Epithelial cell of proximal tubule (primary cell): Measurements from ENCODE around the gene RNU4-1. TPM values are rescaled to one million over a fixed set of nuclear protein-coding genes. Genes with fewer than 3 reads are reported as not detected.

ENCODE experiments used
- DNase-seq: peaks from one replicate; pipeline ENCODE4 v3.0.0-alpha.2; 2011; ENCODE audit warnings: low read depth
- H3K4me3 ChIP-seq: 2 replicates; pipeline ENCODE4 v1.5.1; 2011; ENCODE audit warnings: low read depth, mild to moderate bottlenecking, low read length
- total RNA-seq: library from RNA; depleted of rRNA; stranded (reverse); fragments of >200 nt; gene quantifications from 2 replicates; pipeline ENCODE4 v1.2.3, GENCODE V29; 2015
- TF ChIP-seq, protein P1 (sequence below): conservative IDR thresholded peaks from 2 replicates; pipeline ENCODE4 v1.5.1; 2012; ENCODE audit warnings: low read depth, mild to moderate bottlenecking, low read length

The RNU4-1 gene
- total RNA-seq, 1 donor from 2014 or later = under 0.01 TPM

DNA sequence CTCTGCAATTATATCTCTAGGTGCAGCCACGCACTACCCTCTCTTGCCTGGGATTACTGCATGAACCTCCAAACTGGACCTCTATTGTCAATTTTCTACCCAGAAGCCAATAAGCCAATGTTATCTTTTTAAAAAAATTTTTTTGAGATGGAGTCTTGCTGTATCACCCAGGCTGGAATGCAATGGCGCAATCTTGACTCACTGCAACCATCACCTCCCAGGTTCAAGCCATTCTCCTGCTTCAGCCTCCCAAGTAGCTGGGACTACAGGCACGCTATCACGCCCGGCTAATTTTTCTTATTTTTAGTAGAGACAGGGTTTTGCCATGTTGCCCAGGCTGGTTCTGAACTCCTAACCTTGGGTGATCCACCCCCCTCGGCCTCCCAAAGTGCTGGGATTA is 16.3 kb downstream of the RNU4-1 start:
- DNase-seq = no peak
- H3K4me3 ChIP-seq = no peak overlapping the region
- TF ChIP-seq, protein P1, sequence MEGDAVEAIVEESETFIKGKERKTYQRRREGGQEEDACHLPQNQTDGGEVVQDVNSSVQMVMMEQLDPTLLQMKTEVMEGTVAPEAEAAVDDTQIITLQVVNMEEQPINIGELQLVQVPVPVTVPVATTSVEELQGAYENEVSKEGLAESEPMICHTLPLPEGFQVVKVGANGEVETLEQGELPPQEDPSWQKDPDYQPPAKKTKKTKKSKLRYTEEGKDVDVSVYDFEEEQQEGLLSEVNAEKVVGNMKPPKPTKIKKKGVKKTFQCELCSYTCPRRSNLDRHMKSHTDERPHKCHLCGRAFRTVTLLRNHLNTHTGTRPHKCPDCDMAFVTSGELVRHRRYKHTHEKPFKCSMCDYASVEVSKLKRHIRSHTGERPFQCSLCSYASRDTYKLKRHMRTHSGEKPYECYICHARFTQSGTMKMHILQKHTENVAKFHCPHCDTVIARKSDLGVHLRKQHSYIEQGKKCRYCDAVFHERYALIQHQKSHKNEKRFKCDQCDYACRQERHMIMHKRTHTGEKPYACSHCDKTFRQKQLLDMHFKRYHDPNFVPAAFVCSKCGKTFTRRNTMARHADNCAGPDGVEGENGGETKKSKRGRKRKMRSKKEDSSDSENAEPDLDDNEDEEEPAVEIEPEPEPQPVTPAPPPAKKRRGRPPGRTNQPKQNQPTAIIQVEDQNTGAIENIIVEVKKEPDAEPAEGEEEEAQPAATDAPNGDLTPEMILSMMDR = no peak

DNA sequence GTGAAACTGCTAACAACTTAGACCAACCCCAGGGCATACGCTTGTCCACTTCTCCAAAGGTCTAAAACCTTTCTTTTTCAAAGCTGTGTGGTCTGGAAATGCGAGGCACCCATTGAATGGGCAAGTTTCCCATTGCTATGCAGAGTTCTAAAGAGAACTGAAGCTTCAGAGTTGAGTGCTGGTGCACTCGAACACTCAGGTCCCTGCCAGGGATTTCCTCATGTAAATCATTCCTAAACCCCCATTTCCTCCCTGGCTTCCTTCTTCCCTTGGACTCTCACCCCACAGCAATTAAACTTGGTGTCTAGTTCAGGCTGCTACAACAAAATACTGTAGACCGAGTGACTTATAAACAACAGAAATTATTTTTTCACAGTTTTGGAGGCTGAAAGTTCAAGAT is 25.3 kb downstream of the RNU4-1 start:
- TF ChIP-seq, protein P1 = no peak
- H3K4me3 ChIP-seq = no peak overlapping the region

DNA sequence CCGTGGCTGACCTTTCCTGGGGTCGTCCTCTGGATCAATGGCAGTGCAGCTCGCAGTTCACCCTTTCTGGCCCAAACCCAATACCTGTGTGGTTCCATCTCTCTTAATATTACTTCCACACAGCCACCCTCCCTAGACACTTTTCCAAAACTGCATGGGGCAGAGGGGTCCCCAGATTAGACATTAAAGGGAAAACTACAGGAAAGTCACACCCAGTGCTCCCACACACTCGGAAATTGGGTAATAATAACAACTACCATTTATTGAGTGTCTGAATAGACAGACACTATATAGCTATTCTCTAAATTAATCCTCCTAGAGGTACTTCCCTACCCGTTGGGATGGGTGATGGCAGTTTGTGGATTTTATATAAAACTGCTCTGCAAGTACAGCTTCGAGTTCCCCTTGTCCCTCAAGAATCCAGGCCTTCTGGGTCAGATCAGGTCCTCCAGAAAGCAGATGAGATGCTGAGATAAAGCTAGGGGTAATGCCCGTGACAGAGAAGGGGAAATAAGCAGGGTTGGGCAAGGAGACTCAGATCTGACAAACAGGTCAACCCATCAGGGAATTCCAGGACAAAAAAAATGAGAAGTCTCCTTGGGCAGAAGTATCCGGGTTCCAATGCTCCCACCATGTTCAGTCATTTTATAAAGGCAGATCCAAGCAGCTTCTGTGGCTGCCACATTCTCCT is 26.7 kb downstream of the RNU4-1 start:
- no peak overlapping the region for H3K4me3 ChIP-seq
- TF ChIP-seq, protein P1 = no peak
- no peak for DNase-seq

More for the DNA sequence above, 25.3 kb downstream of the RNU4-1 start:
- DNase-seq = no peak

DNA sequence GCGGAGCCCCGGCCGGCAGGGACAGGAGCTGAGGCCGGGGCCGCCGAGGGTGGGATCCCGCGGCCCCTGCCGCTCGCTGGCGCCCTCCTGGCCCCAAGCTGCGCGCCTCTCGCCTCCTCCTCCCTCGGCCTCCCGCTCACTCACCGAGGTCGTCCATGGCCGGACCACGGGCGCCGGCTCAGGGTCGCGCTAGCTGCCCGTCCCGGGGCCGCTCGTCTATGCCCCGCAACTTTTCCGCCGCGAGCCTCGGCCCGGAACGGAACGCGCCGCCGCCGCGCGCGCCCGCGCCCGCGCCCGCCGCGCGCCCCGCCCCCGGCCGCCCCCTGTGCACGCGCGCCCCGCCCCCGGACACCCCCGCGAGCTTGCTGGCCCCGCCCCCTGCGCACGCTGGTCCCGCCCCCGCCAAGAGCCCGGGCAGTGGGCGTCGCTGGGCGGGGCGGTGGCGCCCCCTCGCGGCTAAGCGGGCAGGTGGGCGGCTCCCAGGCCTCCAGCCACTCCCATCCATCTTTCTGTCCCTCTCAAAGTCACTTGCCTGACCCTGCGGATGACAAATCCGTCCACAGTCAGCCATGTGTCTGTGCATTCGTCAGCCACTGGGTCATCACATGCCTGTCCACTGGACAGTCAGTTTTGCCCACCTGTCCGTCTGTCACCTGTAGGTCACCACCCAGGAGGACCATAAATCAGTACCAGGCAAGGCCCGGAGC is 27.4 kb downstream of the RNU4-1 start, which contains the start of gene PXN:
Gene PXN, minus strand, starts transcription at position 258 of the 707 bp plus-strand sequence. Its CDS starts 101 bp downstream, at position 157.
- TF ChIP-seq, protein P1 = peak; percentile 67
- peak within 1 kb of the TSS; percentile 82 for H3K4me3 ChIP-seq
- DNase-seq = no peak

DNA sequence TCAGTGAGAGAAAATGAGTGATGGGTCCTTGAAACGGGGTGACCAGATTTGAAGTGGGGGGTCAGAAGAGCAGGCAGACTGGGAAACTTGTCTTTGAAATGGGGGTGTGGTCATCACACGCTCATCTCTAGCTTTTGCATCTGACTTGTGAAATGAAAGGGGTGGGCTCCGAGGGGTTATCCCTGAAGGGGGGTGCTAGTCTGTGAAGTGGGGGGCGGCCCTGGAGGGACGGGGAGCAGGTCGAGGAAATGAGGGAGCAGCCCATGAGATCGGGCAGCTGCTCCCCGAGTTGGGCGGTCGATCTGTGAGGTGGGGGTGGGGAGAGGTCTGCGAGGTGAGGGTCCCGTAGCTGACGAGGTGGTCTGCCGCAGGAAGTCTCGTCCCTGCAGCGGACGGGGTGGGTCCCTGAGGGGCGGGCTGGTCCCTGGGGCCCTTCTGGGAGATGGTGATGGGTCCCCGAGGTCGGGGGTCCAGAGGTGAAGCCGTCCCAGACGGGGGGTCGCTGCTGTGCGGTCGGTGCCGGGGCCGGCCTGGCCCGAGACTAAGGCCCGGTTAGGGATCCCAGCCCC is 28.0 kb downstream of the RNU4-1 start:
- TF ChIP-seq, protein P1 = no peak
- peak overlapping the region; percentile 82 for H3K4me3 ChIP-seq
- no peak for DNase-seq

DNA sequence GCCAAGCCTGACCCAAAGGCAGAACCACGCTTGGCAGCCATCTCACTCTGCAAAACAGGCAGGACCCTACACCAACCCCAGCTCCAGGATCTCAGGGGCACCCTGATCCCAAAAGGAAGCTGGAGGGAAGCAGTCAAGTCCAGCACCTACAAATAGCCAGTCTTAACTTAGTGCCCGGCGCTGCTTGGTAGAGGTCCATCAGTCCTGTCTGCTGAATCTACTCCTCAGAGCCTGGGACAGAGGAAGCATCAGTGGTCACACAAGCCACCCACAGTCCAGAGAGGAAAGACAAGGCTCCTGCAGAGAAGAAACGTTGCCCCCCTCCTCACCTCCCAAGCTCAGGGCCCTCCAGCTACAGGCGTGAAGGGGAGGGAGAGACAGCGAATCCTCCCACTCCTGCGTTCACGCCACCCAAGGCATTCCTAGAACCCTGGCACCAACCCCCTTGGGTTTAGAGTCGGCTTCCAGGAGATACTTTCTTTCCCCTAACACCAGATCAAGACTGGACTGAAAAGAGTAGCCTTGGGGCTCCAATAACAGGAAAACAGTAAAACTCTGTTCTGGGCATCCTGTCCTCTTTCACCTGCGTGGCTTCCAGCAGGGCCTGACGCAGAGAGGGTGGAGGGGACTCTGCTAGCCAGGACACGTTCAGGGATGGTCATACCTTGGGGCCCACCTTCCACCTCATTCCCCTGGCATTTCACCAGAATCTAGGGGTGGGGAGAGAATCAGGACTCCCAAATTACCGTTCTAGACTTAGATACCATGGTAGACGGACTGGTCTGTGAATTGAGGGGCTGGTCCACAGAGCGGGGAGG is 28.7 kb downstream of the RNU4-1 start:
- no peak for DNase-seq
- TF ChIP-seq, protein P1 = no peak
- H3K4me3 ChIP-seq = peak overlapping the region; percentile 82
